ENCODE results near the gene C4orf50. TPM values are rescaled to one million over a fixed set of nuclear protein-coding genes. Genes with fewer than 3 reads are reported as not detected.

C4orf50 gene
- total and polyA plus RNA-seq, 2 of the 8 experiments (the other 6 are each of a cell fraction or from before 2014, with no cell fraction given), result 0.08 to 0.22 TPM

GRCh38 chr4:6011271-6011671 is 7.0 kb downstream of the C4orf50 start:
- Histone ChIP-seq H3K9ac (replicated peaks in 1 of 4; ENCODE audit: extremely low read depth in 1 of 4, low read depth in 3 of 4, low read length in 3 of 4) (no peak overlapping the region), H2BK20ac (ENCODE audit: low read length) (no peak overlapping the region), H4K91ac (replicated peaks; ENCODE audit: insufficient read length, low read length) (no peak overlapping the region), H2AK5ac (ENCODE audit: low read depth, low read length) (no peak overlapping the region), H4K8ac (ENCODE audit: extremely low read depth, insufficient read depth, low read length) (no peak overlapping the region), H3K23ac (ENCODE audit: insufficient read length) (no peak overlapping the region), H3K4me1 (replicated peaks in 1 of 4; ENCODE audit: control insufficient read depth in 3 of 4, insufficient read depth in 4 of 4, low read length in 3 of 4) (no peaks in the 10 kb centered on the region; a peak in 1 of 7 replicates), H3K79me2 (ENCODE audit: control insufficient read depth in 1 of 2, insufficient read depth in 2 of 2, low read length in 2 of 2) (no peaks in the 10 kb centered on the region), H2BK5ac (ENCODE audit: low read depth, low read length) (no peak overlapping the region), H3K18ac (ENCODE audit: extremely low read depth, low read length) (no peak overlapping the region), H2BK120ac (replicated peaks; ENCODE audit: low read depth, low read length) (no peak overlapping the region), H3K4me3 (ENCODE audit: extremely low read depth in 1 of 4, insufficient read depth in 2 of 4, low read depth in 3 of 4, low read length in 4 of 4) (no peak overlapping the region), H4K20me1 (replicated peaks in 1 of 2; ENCODE audit: control insufficient read depth in 1 of 2, insufficient read depth in 2 of 2, low read length in 2 of 2) (peaks cover 0 to 3% of the 10 kb centered on the region in 2 experiments), H2AFZ (ENCODE audit: low read length) (no peak overlapping the region), H3K36me3 (ENCODE audit: control insufficient read depth in 2 of 4, insufficient read depth in 4 of 4, low read length in 3 of 4) (no peaks in the 10 kb centered on the region), H3K79me1 (ENCODE audit: low read depth, low read length) (no peaks in the 10 kb centered on the region), H3K27me3 (replicated peaks in 1 of 4; ENCODE audit: control insufficient read depth in 3 of 4, extremely low read depth in 1 of 4, insufficient read depth in 3 of 4, low read length in 3 of 4) (peaks cover 0 to 22% (median 17%) of the 10 kb centered on the region in 4 experiments; a peak in 6 of 7 replicates), H3K27ac (ENCODE audit: low read depth, low read length) (no peak overlapping the region), H2BK15ac (ENCODE audit: low read length) (no peak overlapping the region), H3K4me2 (ENCODE audit: insufficient read depth in 1 of 2, low read depth in 2 of 2, low read length in 2 of 2) (no peak overlapping the region), H3K56ac (replicated peaks; ENCODE audit: insufficient read length, low read depth, low read length) (no peak overlapping the region), H2BK12ac (ENCODE audit: low read depth, low read length) (no peak overlapping the region), H3K9me3 (ENCODE audit: insufficient read depth in 2 of 2, low read depth in 1 of 2, low read length in 1 of 2) (no peaks in the 10 kb centered on the region), H3K23me2 (ENCODE audit: low read depth, low read length) (no peaks in the 10 kb centered on the region; the same call in 1 of the 2 replicates), H4K5ac (ENCODE audit: insufficient read length, low read depth, low read length) (no peak overlapping the region), H3K4ac (replicated peaks; ENCODE audit: insufficient read length, low read depth, low read length) (no peak overlapping the region), H3K14ac (ENCODE audit: insufficient read length) (no peak overlapping the region)
- FAIRE-seq, result no peak
- WGBS, 2 experiments (ENCODE audit: extremely low coverage in 1 of 2, insufficient coverage in 1 of 2, insufficient read length in 1 of 2, insufficient replicate concordance in 2 of 2, low coverage in 1 of 2, low lambda C conversion rate in 2 of 2, missing lambda C conversion rate in 1 of 2), result 93% methylated on average over 11 of the region's 12 CpGs; no CpG with 5 or more reads in 1 of the 2 experiments
- DNase-seq (ENCODE audit: low read depth in 1 of 2, low spot score in 2 of 2), result no peak
- ChIA-PET POLR2A (ENCODE audit: partially characterized antibody) (interaction anchor here (1.5 kb wide), 1 partner anchor 8 kb away, joined by 3 read pairs; no protein-coding TSS in a partner anchor), CTCF (ENCODE audit: partially characterized antibody) (interaction anchor here (0.8 to 5.9 kb wide), 11 partner anchors 9 to 321 kb away, joined by 3 to 62 read pairs (median 5); partner anchors contain the start of gene C4orf50)
- TF ChIP-seq POLR2AphosphoS5 (IDR thresholded peaks at IDR 0.05; ENCODE audit: low read depth, low read length) (no peak), SIN3A (conservative IDR thresholded peaks at IDR 0.05 in 1 of 2, IDR thresholded peaks at IDR 0.05 in 1 of 2; ENCODE audit: low read depth in 1 of 2, low read length in 2 of 2) (no peak), CTCF (IDR thresholded peaks at IDR 0.05; ENCODE audit: control extremely low read depth in 1 of 3, insufficient read depth in 1 of 3, low read depth in 1 of 3, low read length in 3 of 3) (no peak), ZNF274 (IDR thresholded peaks at IDR 0.05; ENCODE audit: borderline replicate concordance, extremely low read depth, low read length) (no peak), EGR1 (IDR thresholded peaks at IDR 0.05; ENCODE audit: borderline replicate concordance, low read depth, low read length) (no peak), TEAD4 (IDR thresholded peaks at IDR 0.05; ENCODE audit: low read depth, low read length) (no peak), ASH2L (IDR thresholded peaks at IDR 0.05; ENCODE audit: low read length) (no peak), TAF1 (IDR thresholded peaks at IDR 0.05; ENCODE audit: low read depth, low read length) (no peak), CEBPB (IDR thresholded peaks at IDR 0.05; ENCODE audit: low read depth, low read length) (no peak), SUZ12 (IDR thresholded peaks at IDR 0.05; ENCODE audit: low read length) (no peak), BACH1 (IDR thresholded peaks at IDR 0.05; ENCODE audit: low read length) (no peak), EZH2 (IDR thresholded peaks at IDR 0.05; ENCODE audit: low read depth, low read length, severe bottlenecking) (no peak)

All from H1 (cell line).